Sigmoid colon (tissue), 7 donors: ENCODE data around the gene AKAP9. TPM values are rescaled to one million over a fixed set of nuclear protein-coding genes. Genes with fewer than 3 reads are reported as not detected.
"Not testable (repeated sequence)": the region's sequence is repeated elsewhere in the genome, so short reads cannot be mapped to it uniquely, and the experiment has no call there.

Source experiments
- DNase-seq: peaks from one replicate; pipeline ENCODE4 v3.0.0-alpha.2; 2019
- H3K27ac ChIP-seq, 4 donors: fragments of 200-600 bp; sonication (generic); one replicate each; pipeline ENCODE4 v1.5.1; 2016 to 2019; ENCODE audit warnings: mild to moderate bottlenecking in 1 of 4
- H3K27me3 ChIP-seq, 3 donors: fragments of 200-600 bp; sonication (generic); one replicate each; pipeline ENCODE4 v1.5.1; 2019; ENCODE audit warnings: mild to moderate bottlenecking in 1 of 3
- H3K36me3 ChIP-seq, 4 donors: fragments of 200-600 bp; sonication (generic); one replicate each; pipeline ENCODE4 v1.5.1; 2016 to 2019
- H3K4me1 ChIP-seq, 4 donors: fragments of 200-600 bp; sonication (generic); one replicate each; pipeline ENCODE4 v1.5.1; 2017 to 2019
- H3K4me3 ChIP-seq, 4 donors: fragments of 200-600 bp; sonication (generic); one replicate each; pipeline ENCODE4 v1.5.1; 2017 to 2019; ENCODE audit warnings: mild to moderate bottlenecking in 2 of 4, moderate library complexity in 1 of 4
- H3K9me3 ChIP-seq, 4 donors: fragments of 200-600 bp in 3 of 4; sonication (generic) in 3 of 4; one replicate each; pipeline versions ENCODE4 v1.5.1 to v1.6.1; 2013 to 2019
- CTCF ChIP-seq, 4 experiments: fragments of 450-650 bp in 3 of 4; fragments of 200-600 bp in 1 of 4; IDR thresholded peaks; one replicate each; pipeline ENCODE4 v1.5.1; 2016 to 2019; ENCODE audit warnings: antibody characterized with exemption in 4 of 4, mild to moderate bottlenecking in 3 of 4, moderate library complexity in 2 of 4
- EP300 ChIP-seq, 4 donors: sonication (generic); formaldehyde crosslinking; IDR thresholded peaks; one replicate each; pipeline ENCODE4 v1.6.1; 2017; ENCODE audit warnings: antibody characterized with exemption in 4 of 4
- POLR2A ChIP-seq, 2 donors: fragments of 450-650 bp; IDR thresholded peaks; one replicate each; pipeline ENCODE4 v1.6.1; 2016; ENCODE audit warnings: antibody characterized with exemption in 2 of 2, mild to moderate bottlenecking in 2 of 2, moderate library complexity in 2 of 2
- POLR2AphosphoS5 ChIP-seq, 4 donors: sonication (generic); formaldehyde crosslinking; IDR thresholded peaks; one replicate each; pipeline ENCODE4 v1.6.1; 2017; ENCODE audit warnings: antibody characterized with exemption in 4 of 4
- WGBS, 2 donors: extraction: QIAGEN DNeasy Blood & Tissue Kit; methylation state at CpG; one replicate each; pipeline ENCODE4 v1.1.7; 2013; 5-methylcytosine and 5-hydroxymethylcytosine counted together
- intact Hi-C: fragments of 100-400 bp; cut with DNase I; formaldehyde crosslinking; loops from one replicate; pipeline ENCODE4 v1.15.1; 2023
- polyA plus RNA-seq, 3 donors: library from polyadenylated mRNA; stranded (reverse); fragments of 200-250 nt; gene quantifications; one replicate each; pipeline ENCODE4 v1.2.3, GENCODE V29; 2013
- total RNA-seq, 4 donors: library from RNA; depleted of rRNA; stranded (reverse); fragments of >200 nt; gene quantifications; one replicate each; pipeline ENCODE4 v1.1.0, GENCODE V29; 2016
- donor health status: healthy with polysubstance abuse.
- donor health status: Bipolar disorder and iron deficiency.
- donor health status: healthy.

Gene AKAP9
- total and polyA plus RNA-seq, 7 donors = 34.0 to 90.9 (median 59.9) TPM

GRCh38 chr7:92100534-92100933, 159.9 kb downstream of the AKAP9 start:
- Histone ChIP-seq H3K9me3 (no peaks in the 10 kb centered on the region), H3K27ac (no peak overlapping the region), H3K27me3 (no peaks in the 10 kb centered on the region), H3K36me3 (peaks cover 32 to 99% (median 51%) of the 10 kb centered on the region in 4 donors), H3K4me3 (no peak overlapping the region), H3K4me1 (no peaks in the 10 kb centered on the region)
- no peak for DNase-seq
- no peak for TF ChIP-seq POLR2A (IDR thresholded peaks at IDR 0.05)
- intact Hi-C loops = no loop called here
- WGBS, 2 donors = 30 to 87% methylated on average over 1 of the region's 1 CpG

DNA sequence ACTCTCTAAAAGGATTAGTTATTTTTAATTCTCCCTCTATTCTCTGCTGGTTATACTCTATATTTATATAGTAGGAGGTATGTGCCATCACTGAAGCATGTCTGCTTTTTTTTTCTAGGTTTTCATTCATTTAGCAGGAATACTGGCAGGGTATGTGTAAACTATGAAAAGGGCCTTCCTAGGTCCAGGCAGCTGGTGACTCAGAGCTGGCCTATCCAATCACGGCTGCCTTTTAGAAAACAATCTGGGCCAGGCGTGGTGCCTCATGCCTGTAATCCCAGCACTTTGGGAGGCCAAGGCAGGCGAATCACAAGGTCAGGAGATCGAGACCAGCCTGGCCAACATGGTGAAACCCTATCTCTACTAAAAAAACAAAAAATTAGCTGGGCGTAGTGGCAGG, 162.2 kb downstream of the AKAP9 start:
- H3K36me3 ChIP-seq = peaks cover 24 to 96% (median 47%) of the 10 kb centered on the region in 4 donors
- 94 to 95% methylated on average over 5 of the region's 5 CpGs for WGBS, 2 donors
- intact Hi-C loops = not testable (repeated sequence)

GRCh38 chr7:92108821-92109220, 168.2 kb downstream of the AKAP9 start:
- Histone ChIP-seq H3K27ac (no peak overlapping the region), H3K4me3 (no peak overlapping the region), H3K4me1 (no peaks in the 10 kb centered on the region), H3K27me3 (no peaks in the 10 kb centered on the region), H3K36me3 (peaks cover 0 to 87% (median 12%) of the 10 kb centered on the region in 4 donors), H3K9me3 (no peaks in the 10 kb centered on the region)
- intact Hi-C loops = no loop called here
- WGBS, 2 donors = 88 to 92% methylated on average over 8 of the region's 8 CpGs
- TF ChIP-seq POLR2A (IDR thresholded peaks at IDR 0.05) (no peak), CTCF (IDR thresholded peaks at IDR 0.05) (no peak), POLR2AphosphoS5 (IDR thresholded peaks at IDR 0.05) (no peak), EP300 (IDR thresholded peaks at IDR 0.05) (no peak)
- DNase-seq = no peak

More for the DNA sequence above, 162.2 kb downstream of the AKAP9 start:
- H3K9me3 ChIP-seq, H3K27ac ChIP-seq, H3K27me3 ChIP-seq, H3K4me1 ChIP-seq, DNase-seq, H3K4me3 ChIP-seq: not testable (repeated sequence)

DNA sequence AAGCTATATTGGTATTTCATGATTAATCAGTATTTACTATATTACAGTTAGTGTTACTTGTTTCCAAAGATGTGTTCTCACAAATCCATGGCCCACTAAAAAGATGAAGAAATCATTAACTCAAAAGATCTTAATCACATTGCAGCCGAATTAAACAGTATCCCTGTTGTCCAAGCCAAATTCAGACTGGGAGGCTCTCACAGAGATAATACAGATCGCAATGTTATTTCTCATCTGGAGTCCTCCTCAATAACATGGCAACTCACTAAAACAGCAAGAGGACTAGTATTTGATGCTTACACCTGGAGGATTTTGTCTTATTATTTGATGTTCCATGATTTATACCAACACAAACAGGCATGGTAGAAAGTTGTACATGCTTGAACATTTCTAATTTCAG, 170.2 kb downstream of the AKAP9 start:
- TF ChIP-seq POLR2A (IDR thresholded peaks at IDR 0.05) (no peak), EP300 (IDR thresholded peaks at IDR 0.05) (no peak), CTCF (IDR thresholded peaks at IDR 0.05) (no peak), POLR2AphosphoS5 (IDR thresholded peaks at IDR 0.05) (no peak)
- H3K27ac ChIP-seq = no peak overlapping the region
- no peaks in the 10 kb centered on the region for H3K4me1 ChIP-seq
- H3K36me3 ChIP-seq = peaks cover 0 to 87% (median 7%) of the 10 kb centered on the region in 4 donors
- H3K9me3 ChIP-seq = no peaks in the 10 kb centered on the region
- no peak overlapping the region for H3K4me3 ChIP-seq
- WGBS, 2 donors = 88 to 93% methylated on average over 2 of the region's 2 CpGs
- no peak for DNase-seq
- no peaks in the 10 kb centered on the region for H3K27me3 ChIP-seq
- intact Hi-C loops = no loop called here

DNA sequence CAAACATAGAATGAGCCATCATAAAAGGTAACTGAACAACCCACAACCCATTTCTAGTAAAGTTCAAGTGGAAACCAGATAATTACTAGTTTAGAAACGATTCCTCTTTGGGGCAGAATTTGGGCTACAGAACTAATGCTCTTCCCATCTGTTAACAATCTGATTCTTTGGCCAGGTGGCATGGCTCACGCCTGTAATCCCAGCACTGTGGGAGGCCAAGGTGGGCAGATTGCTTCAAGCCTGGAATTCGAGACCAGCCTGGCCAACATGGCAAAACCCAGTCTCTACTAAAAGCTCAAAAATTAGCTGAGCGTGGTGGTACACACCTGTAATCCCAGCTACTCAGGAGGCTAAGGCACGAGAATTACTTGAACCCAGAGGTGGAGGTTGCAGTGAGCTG, 175.2 kb downstream of the AKAP9 start:
- no peaks in the 10 kb centered on the region for H3K4me1 ChIP-seq
- intact Hi-C loops = no loop called here
- no peak overlapping the region for H3K27ac ChIP-seq
- no peak overlapping the region for H3K4me3 ChIP-seq
- DNase-seq = no peak
- 81 to 91% methylated on average over 5 of the region's 5 CpGs for WGBS, 2 donors
- H3K9me3 ChIP-seq = no peaks in the 10 kb centered on the region
- peaks cover 0 to 59% (median 8%) of the 10 kb centered on the region in 4 donors for H3K36me3 ChIP-seq
- TF ChIP-seq CTCF (IDR thresholded peaks at IDR 0.05) (no peak), POLR2AphosphoS5 (IDR thresholded peaks at IDR 0.05) (no peak), EP300 (IDR thresholded peaks at IDR 0.05) (no peak), POLR2A (IDR thresholded peaks at IDR 0.05) (no peak)
- no peaks in the 10 kb centered on the region for H3K27me3 ChIP-seq

- WGBS, 2 donors = 96 to 97% methylated on average over 3 of the region's 3 CpGs
- no peak overlapping the region for H3K27ac ChIP-seq
Measured at GRCh38 chr7:92116949-92117348, 176.3 kb downstream of the AKAP9 start.

More at GRCh38 chr7:92116949-92117348, 176.3 kb downstream of the AKAP9 start:
- no peak for DNase-seq
- Histone ChIP-seq H3K4me3 (no peak overlapping the region), H3K27me3 (no peaks in the 10 kb centered on the region), H3K9me3 (no peaks in the 10 kb centered on the region), H3K36me3 (peaks cover 0 to 59% (median 13%) of the 10 kb centered on the region in 4 donors), H3K4me1 (no peaks in the 10 kb centered on the region)
- intact Hi-C loops = no loop called here
- no peak for TF ChIP-seq EP300 (IDR thresholded peaks at IDR 0.05)
- TF ChIP-seq CTCF (IDR thresholded peaks at IDR 0.05) = no peak
- TF ChIP-seq POLR2AphosphoS5 (IDR thresholded peaks at IDR 0.05) = no peak
- TF ChIP-seq POLR2A (IDR thresholded peaks at IDR 0.05) = no peak
